Measurements from ENCODE around the gene PRKCQ.

PRKCQ gene

DNA sequence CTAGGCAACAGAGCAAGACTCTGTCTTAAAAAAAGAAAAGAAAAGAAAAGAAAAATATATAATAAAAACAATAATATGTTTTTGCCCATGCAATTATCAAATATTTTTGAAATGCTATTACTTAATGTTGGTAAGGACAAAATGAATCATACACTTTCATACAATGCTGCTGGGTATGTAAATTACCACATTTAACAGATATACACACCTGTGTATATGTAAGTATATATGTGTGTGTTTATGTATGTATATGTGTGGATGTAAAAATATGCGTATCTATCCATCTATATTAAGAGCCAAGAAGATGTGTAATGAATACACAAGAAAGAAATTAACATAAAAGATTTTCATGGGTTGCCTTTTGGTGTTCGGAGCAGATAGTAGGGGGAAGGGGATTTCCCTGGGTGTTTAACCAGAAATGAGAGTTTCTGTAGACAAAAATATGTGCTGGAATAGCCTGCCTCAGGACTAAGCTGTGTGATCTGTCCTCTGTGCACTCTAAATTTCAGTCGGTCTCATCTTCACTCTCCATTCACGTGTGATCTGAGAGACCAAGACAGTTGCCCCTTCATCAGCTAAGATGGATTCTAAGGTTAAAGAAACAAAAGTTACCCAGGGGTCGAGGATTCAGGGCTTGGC, 61.2 kb downstream of the PRKCQ start:
- H3K27me3 Mint-ChIP-seq = peaks cover 6% of the 10 kb centered on the region
- H3K4me1 Mint-ChIP-seq (ENCODE audit: low read depth) = peaks cover 42% of the 10 kb centered on the region
- no peak overlapping the region for H3K27ac Mint-ChIP-seq
- no peak overlapping the region for H3K4me3 Mint-ChIP-seq
- H3K36me3 Mint-ChIP-seq (ENCODE audit: low read depth) = no peaks in the 10 kb centered on the region
- H3K9me3 Mint-ChIP-seq = no peaks in the 10 kb centered on the region
- intact Hi-C loops (cut with micrococcal nuclease) = no loop called here

DNA sequence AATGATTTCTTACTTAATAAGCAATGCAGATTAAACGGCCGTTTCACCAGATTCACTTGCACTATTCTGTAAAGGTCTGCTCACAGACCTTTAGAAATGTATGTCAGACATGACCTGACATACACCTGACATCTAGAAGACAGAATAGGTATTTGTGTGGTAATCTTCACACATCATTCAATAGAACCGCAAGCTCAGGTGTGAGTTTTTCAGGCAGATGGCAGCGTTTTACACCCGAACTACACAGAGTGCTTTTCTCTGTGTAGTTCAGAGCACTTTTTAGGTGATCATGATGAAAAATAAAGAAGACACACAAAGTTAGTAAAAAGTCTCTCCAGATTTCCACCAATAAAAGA, 63.2 kb downstream of the PRKCQ start:
- Mint-ChIP-seq H3K4me3 (no peak overlapping the region), H3K27ac (peak overlapping the region; percentile 70), H3K36me3 (ENCODE audit: low read depth) (no peaks in the 10 kb centered on the region), H3K4me1 (ENCODE audit: low read depth) (peaks cover 62% of the 10 kb centered on the region), H3K9me3 (no peaks in the 10 kb centered on the region), H3K27me3 (peaks cover 6% of the 10 kb centered on the region)
- intact Hi-C loops (cut with micrococcal nuclease) = no loop called here

DNA sequence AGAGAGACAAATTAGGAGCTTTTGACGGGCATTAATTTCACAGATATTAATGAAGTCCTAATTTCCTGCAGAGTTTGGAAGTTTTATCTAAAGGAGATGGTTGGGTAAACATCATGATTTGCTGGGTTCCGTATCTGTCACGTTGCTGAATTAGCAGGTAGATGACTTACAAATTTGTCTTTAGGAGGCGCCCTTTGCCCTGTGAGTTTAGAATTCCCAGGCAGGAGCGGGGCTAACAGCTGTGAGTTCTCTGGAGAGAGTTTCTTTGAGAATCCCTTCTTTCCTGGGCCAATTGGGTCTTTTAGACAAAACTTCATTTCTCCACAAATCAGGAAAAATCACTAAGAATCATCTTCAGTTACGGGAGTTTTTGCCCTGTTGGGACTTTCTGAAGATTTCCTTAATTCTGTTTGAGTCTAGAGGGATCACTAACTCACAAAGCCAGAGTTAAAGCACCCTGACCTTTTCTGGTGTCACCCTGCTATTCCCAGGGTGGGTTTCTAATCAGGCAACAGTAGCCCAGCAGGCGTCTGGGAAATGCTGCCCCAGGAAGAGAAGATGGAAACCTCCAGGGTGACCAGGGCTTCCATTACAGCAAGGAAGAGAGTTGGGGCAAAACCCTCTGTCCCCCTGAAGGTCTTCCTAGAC, 63.7 kb downstream of the PRKCQ start:
- Mint-ChIP-seq H3K27ac (peak overlapping the region; percentile 70), H3K4me1 (ENCODE audit: low read depth) (peaks cover 66% of the 10 kb centered on the region), H3K4me3 (no peak overlapping the region), H3K27me3 (peaks cover 6% of the 10 kb centered on the region), H3K9me3 (peaks cover 4% of the 10 kb centered on the region), H3K36me3 (ENCODE audit: low read depth) (no peaks in the 10 kb centered on the region)
- intact Hi-C loops (cut with micrococcal nuclease) = no loop called here

DNA sequence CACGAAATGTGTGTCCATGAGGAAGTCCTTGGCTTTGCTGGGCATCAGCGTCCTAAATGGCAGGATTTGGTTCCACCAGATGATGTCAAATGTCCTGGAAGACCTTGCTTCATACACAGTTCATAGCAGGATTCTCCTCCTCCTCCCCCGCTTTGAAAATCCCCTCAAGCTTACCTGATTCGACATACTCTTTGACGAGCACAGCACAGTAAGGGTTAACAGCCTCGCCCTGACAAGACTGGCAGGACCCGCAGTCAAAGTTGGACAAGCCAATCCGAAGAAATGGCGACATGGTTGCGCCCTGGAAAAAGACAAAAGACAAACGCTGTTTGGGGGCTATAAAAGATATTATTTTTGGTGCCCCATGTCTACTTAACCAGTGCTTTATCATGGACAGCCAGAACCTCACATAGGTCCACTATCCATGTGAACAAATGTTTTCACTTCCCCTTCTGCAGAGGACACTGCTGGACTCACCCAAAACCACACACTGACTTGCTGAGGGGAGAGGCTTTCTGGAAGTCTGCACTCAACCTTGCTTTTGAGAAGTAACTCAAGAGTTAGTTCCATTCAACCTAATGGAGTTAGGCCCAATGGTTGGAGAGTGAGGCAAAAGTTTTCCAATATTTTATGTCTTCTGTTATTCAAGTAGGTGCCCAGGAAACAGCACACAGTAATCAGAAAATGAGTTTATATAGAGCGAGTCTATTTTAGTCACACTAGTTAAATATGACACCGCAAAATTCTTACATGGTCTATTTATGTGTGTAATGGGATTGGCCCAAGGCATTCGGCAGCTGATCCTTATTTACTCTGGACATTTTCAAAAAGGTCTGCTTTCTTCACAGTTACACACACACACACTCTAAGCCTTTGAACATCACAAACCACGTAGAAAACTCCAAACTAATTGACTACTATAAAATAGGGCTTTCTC, 65.0 kb downstream of the PRKCQ start:
- H3K27me3 Mint-ChIP-seq = peaks cover under 1% of the 10 kb centered on the region
- intact Hi-C loops (cut with micrococcal nuclease) = no loop called here
- H3K9me3 Mint-ChIP-seq = peaks cover 13% of the 10 kb centered on the region
- H3K4me1 Mint-ChIP-seq (ENCODE audit: low read depth) = peaks cover 63% of the 10 kb centered on the region
- no peak overlapping the region for H3K4me3 Mint-ChIP-seq
- peak overlapping the region; percentile 74 for H3K27ac Mint-ChIP-seq
- no peaks in the 10 kb centered on the region for H3K36me3 Mint-ChIP-seq (ENCODE audit: low read depth)

DNA sequence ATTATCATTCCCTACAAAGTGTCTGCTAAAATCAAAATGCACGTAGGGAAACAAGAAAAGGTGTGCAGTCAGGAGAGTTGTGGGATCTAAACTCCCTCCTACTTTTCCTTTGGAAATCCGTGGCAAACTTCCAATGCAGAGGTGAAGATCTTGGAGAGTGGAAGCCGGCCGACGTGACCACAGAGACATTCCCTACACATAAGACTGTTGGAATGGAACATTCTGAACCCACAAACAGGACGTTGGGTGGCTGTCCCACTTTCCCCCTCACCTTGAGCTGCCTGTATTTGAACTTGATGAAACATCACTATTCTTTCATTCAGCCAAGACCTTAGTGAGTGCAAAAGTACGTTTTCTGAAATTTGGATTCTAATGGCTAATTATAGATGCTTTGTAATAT, 65.9 kb downstream of the PRKCQ start:
- Mint-ChIP-seq H3K27me3 (no peaks in the 10 kb centered on the region), H3K4me3 (no peak overlapping the region), H3K4me1 (ENCODE audit: low read depth) (peaks cover 54% of the 10 kb centered on the region), H3K9me3 (peaks cover 13% of the 10 kb centered on the region), H3K27ac (no peak overlapping the region), H3K36me3 (ENCODE audit: low read depth) (no peaks in the 10 kb centered on the region)
- intact Hi-C loops (cut with micrococcal nuclease) = no loop called here

DNA sequence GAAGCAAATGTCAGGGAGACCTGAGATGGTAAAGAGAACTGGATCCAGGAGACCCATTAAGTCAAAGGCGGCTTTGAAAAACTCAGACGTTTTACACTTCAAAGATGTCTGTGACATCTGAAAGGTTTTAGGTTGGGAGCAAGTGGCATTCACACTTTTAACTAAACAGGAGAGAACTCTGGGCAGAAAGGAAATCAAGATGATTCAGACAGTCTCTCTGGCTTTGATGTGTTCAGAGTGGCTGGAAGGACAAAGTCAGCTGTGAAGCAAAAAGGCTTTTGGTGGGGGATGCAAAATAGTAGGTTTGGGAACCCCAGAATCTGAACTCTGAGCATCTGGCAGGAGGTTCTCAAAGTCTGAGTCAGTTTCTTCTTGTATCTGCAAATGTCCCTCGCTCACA, 66.6 kb downstream of the PRKCQ start:
- Mint-ChIP-seq H3K4me1 (ENCODE audit: low read depth) (peaks cover 52% of the 10 kb centered on the region), H3K36me3 (ENCODE audit: low read depth) (no peaks in the 10 kb centered on the region), H3K27ac (no peak overlapping the region), H3K4me3 (no peak overlapping the region), H3K9me3 (peaks cover 13% of the 10 kb centered on the region), H3K27me3 (no peaks in the 10 kb centered on the region)
- intact Hi-C loops (cut with micrococcal nuclease) = no loop called here

DNA sequence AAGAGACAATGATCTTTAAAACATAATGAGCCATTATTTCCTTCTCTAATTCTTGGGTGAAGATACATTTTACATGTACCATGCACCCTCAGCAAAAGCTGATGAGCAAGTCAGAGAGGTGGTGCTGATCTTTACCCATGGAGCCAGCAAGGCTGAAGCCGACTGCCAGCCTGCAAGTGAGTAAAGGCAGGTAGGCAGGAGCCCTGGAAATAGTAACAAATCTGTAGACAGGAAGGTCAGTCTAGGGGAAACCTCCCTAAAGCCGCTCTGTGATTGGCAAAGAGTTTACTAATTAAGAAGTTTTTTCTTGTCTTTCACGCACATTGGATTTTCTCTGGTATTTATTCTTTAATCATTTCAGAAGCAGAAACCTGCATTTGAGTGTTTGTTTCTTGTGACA, 67.9 kb downstream of the PRKCQ start:
- Mint-ChIP-seq H3K36me3 (ENCODE audit: low read depth) (no peaks in the 10 kb centered on the region), H3K4me1 (ENCODE audit: low read depth) (peaks cover 52% of the 10 kb centered on the region), H3K27me3 (no peaks in the 10 kb centered on the region), H3K27ac (peak overlapping the region; percentile 54), H3K4me3 (no peak overlapping the region), H3K9me3 (peaks cover 13% of the 10 kb centered on the region)
- intact Hi-C loops (cut with micrococcal nuclease) = no loop called here

DNA sequence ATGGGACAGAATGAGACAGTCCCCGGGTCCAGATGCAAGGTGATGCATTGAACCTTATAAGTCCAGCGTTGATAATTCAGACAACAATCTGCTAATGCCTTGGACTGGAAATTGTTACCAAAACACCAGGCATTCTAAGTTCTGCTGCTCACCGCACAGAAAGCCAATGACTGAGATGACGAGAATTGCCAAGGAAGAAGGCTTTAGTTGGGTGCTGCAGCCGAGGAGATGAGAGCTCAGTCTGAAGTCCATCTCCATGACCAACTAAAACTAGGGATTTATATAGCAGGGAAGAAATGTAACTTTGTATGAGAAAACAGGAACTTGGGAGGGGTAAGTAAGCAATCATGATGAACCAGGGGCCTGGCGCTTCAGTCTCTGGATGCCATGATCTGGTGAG, 68.7 kb downstream of the PRKCQ start:
- peak overlapping the region; percentile 54 for H3K27ac Mint-ChIP-seq
- no peak overlapping the region for H3K4me3 Mint-ChIP-seq
- H3K9me3 Mint-ChIP-seq = peaks cover 13% of the 10 kb centered on the region
- H3K27me3 Mint-ChIP-seq = no peaks in the 10 kb centered on the region
- no peaks in the 10 kb centered on the region for H3K36me3 Mint-ChIP-seq (ENCODE audit: low read depth)
- H3K4me1 Mint-ChIP-seq (ENCODE audit: low read depth) = peaks cover 47% of the 10 kb centered on the region
- intact Hi-C loops (cut with micrococcal nuclease) = no loop called here

DNA sequence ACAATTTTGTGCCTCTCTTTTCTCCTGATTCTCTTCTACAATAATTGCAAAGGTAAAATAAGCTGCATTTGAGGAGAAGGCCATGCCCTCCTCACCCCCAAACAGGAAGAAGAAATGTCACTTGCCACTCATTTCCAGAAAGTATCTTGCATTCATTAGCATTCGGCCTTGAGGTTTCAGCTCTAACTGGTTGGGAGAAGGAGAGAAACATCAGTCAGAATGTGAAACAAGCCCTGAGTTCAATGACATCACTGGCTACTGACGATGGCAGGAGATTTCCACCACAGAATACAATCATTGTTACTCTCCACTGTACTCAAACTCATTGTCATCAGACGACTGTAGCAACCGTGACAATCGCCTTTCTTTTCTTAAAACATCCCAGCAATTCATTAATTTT, 72.8 kb downstream of the PRKCQ start:
- Mint-ChIP-seq H3K27ac (no peak overlapping the region), H3K4me3 (no peak overlapping the region), H3K4me1 (ENCODE audit: low read depth) (peaks cover 25% of the 10 kb centered on the region), H3K36me3 (ENCODE audit: low read depth) (no peaks in the 10 kb centered on the region), H3K27me3 (no peaks in the 10 kb centered on the region), H3K9me3 (peaks cover 13% of the 10 kb centered on the region)
- intact Hi-C loops (cut with micrococcal nuclease) = no loop called here

DNA sequence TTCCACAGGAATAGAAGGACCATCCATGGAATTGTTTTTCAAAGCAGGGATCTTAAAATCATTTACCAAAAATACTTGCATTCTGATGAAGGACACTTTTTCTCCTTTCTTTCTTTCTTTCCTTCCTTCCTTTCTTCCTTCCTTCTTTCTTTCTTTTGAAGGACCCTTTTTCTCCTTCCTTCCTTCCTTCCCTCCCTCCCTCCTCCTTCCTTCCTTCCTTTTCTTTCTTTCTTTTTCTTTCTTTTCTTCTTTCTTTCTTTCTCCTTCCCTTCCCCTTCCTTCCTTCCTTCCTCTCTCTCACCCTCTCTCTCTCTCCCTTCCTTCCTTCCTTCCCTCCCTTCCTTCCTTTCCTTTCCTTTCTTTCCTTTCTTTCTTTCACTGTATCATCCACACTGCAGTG, 74.8 kb downstream of the PRKCQ start:
- Mint-ChIP-seq H3K27ac (no peak overlapping the region), H3K4me3 (no peak overlapping the region), H3K36me3 (ENCODE audit: low read depth) (no peaks in the 10 kb centered on the region), H3K27me3 (no peaks in the 10 kb centered on the region), H3K4me1 (ENCODE audit: low read depth) (peaks cover 22% of the 10 kb centered on the region), H3K9me3 (no peaks in the 10 kb centered on the region)
- intact Hi-C loops (cut with micrococcal nuclease) = no loop called here

DNA sequence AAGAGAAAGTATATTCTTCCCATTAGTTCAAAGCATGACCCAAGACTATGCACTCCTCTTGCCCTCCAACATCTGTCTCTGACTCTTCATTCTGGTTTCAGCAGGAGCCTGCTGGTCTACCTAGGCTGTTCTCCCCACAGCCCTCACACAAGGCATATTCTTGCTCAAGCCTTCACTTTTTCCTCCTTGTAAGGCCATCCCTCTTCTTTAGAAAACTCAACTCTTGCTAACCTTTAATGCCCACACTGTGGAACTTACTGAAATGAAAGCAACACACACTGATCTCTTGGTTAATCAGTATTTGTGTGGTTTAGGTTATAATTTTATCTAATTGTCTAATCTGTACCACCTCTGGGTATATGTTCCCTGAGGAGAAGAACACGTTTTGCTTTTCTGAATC, 75.8 kb downstream of the PRKCQ start:
- H3K36me3 Mint-ChIP-seq (ENCODE audit: low read depth) = no peaks in the 10 kb centered on the region
- H3K27me3 Mint-ChIP-seq = no peaks in the 10 kb centered on the region
- intact Hi-C loops (cut with micrococcal nuclease) = no loop called here
- no peaks in the 10 kb centered on the region for H3K9me3 Mint-ChIP-seq
- H3K4me3 Mint-ChIP-seq = no peak overlapping the region
- H3K27ac Mint-ChIP-seq = no peak overlapping the region
- peaks cover 22% of the 10 kb centered on the region for H3K4me1 Mint-ChIP-seq (ENCODE audit: low read depth)

DNA sequence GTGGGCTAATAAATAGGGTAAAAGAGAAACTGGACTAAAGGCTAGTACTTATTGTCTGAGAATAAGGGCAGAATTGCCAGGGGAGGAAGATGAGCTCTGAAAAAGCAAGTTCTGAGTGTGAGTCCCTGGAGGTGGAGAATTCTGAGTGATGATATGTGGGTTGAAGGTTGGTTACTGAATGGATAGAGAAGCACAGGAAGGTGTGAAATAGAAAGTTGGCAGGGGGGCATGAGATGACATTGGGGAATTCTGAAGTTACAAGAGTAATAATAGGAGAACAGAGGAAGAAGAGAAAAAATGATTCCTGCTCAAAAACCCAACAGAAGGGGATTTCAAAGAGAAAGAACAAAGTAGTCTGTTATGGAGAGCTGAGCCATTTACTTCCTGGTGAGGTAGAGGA, 76.9 kb downstream of the PRKCQ start:
- Mint-ChIP-seq H3K27me3 (no peaks in the 10 kb centered on the region), H3K9me3 (no peaks in the 10 kb centered on the region), H3K27ac (no peak overlapping the region), H3K36me3 (ENCODE audit: low read depth) (no peaks in the 10 kb centered on the region), H3K4me1 (ENCODE audit: low read depth) (peaks cover 33% of the 10 kb centered on the region), H3K4me3 (no peak overlapping the region)
- intact Hi-C loops (cut with micrococcal nuclease) = no loop called here

DNA sequence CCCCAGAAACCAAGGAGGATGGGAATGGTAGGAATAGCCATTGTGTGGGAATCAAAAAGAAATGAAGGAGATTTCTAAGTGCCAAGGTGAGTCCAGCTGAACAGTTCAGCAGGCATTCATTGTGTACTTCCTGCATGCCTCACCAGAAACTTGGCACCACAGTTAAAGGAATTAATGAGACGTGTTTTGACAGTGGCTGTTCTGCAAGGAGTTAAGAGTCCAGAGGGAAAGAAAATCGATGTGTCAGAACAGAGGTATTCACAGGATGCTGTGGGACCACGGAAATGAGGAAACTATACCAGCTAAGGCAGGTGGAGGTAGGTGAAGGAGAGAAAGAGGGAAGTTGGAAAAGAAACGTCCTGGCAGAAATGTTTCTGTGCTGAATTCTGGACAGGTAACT, 78.1 kb downstream of the PRKCQ start:
- no peaks in the 10 kb centered on the region for H3K36me3 Mint-ChIP-seq (ENCODE audit: low read depth)
- intact Hi-C loops (cut with micrococcal nuclease) = no loop called here
- no peaks in the 10 kb centered on the region for H3K9me3 Mint-ChIP-seq

DNA sequence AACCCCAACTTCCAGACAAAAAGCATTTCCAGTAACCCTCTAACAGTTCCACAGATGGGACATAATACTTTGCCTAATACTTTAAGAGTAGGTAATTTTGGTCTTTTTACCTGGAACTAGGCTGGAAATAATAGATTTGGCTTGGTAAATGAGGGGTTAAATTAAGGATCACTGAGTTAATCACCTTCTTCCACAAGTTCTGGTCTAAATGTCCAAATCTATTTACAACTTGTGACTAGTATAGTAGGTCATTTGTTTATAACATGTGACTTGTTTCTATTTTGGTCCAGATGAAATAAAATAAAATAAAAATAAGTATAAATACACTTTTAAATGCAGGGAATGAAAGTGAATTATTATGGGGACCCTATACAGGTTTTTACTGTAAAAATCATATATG, 80.1 kb downstream of the PRKCQ start:
- intact Hi-C loops (cut with micrococcal nuclease) = no loop called here
- Mint-ChIP-seq H3K27ac (no peak overlapping the region), H3K4me1 (ENCODE audit: low read depth) (peaks cover 37% of the 10 kb centered on the region), H3K9me3 (no peaks in the 10 kb centered on the region), H3K27me3 (no peaks in the 10 kb centered on the region), H3K4me3 (no peak overlapping the region), H3K36me3 (ENCODE audit: low read depth) (no peaks in the 10 kb centered on the region)

More for the DNA sequence above, 78.1 kb downstream of the PRKCQ start:
- H3K4me1 Mint-ChIP-seq (ENCODE audit: low read depth) = peaks cover 37% of the 10 kb centered on the region
- no peaks in the 10 kb centered on the region for H3K27me3 Mint-ChIP-seq
- no peak overlapping the region for H3K4me3 Mint-ChIP-seq
- H3K27ac Mint-ChIP-seq = no peak overlapping the region

All from dendritic cell treated with granulocyte-macrophage colony-stimulating factor and Interleukin-4, amounts not matched to agents 40 ng/mL and 50 ng/mL, for 4 days (primary cell).